Ascending aorta (tissue), 2 donors: ENCODE data around the gene LYRM2. TPM values are rescaled to one million over a fixed set of nuclear protein-coding genes. Genes with fewer than 3 reads are reported as not detected.

Source experiments
- DNase-seq, 2 donors: peaks; one replicate each; pipeline ENCODE4 v3.0.0-alpha.2; 2019; ENCODE audit warnings: low spot score in 2 of 2
- H3K27ac ChIP-seq, 2 donors: fragments of 200-600 bp; sonication (generic); one replicate each; pipeline ENCODE4 v1.5.1; 2016 to 2017; ENCODE audit warnings: mild to moderate bottlenecking in 1 of 2
- H3K27me3 ChIP-seq: fragments of 200-600 bp; sonication (generic); one replicate; pipeline ENCODE4 v1.5.1; 2017
- H3K36me3 ChIP-seq, 2 donors: fragments of 200-600 bp; sonication (generic); one replicate each; pipeline ENCODE4 v1.5.1; 2016
- H3K4me1 ChIP-seq, 2 donors: fragments of 200-600 bp; sonication (generic); one replicate each; pipeline ENCODE4 v1.5.1; 2016 to 2017; ENCODE audit warnings: mild to moderate bottlenecking in 1 of 2
- H3K4me3 ChIP-seq, 2 donors: fragments of 200-600 bp; sonication (generic); one replicate each; pipeline ENCODE4 v1.5.1; 2016 to 2017; ENCODE audit warnings: mild to moderate bottlenecking in 1 of 2
- H3K9me3 ChIP-seq, 2 donors: fragments of 200-600 bp; sonication (generic); one replicate each; pipeline ENCODE4 v1.5.1; 2016
- CTCF ChIP-seq, 3 experiments: fragments of 200-600 bp in 2 of 3; fragments of 450-650 bp in 1 of 3; sonication (generic) in 2 of 3; IDR thresholded peaks; one replicate each; pipeline ENCODE4 v1.5.1; 2016 to 2019; ENCODE audit warnings: antibody characterized with exemption in 3 of 3, mild to moderate bottlenecking in 1 of 3, moderate library complexity in 1 of 3
- intact Hi-C: fragments of 100-400 bp; cut with DNase I; formaldehyde crosslinking; loops from one replicate; pipeline ENCODE4 v1.15.1; 2023
- total RNA-seq: library from RNA; depleted of rRNA; stranded (reverse); fragments of >200 nt; gene quantifications from one replicate; pipeline ENCODE4 v1.1.0, GENCODE V29; 2016

Gene LYRM2
- total RNA-seq, 1 donor from 2014 or later, result 5.6 TPM

GRCh38 chr6:89527634-89528033 lies 110.9 kb downstream of the LYRM2 start:
- no peak for DNase-seq
- intact Hi-C loops, result no loop called here
- TF ChIP-seq CTCF (IDR thresholded peaks at IDR 0.05), result no peak
- Histone ChIP-seq H3K4me3 (no peak overlapping the region), H3K27ac (no peak overlapping the region), H3K36me3 (no peaks in the 10 kb centered on the region), H3K9me3 (no peaks in the 10 kb centered on the region), H3K27me3 (no peaks in the 10 kb centered on the region), H3K4me1 (peaks cover 0 to 22% of the 10 kb centered on the region in 2 donors)

GRCh38 chr6:89526563-89526869 lies 112.0 kb downstream of the LYRM2 start:
- intact Hi-C loops, result no loop called here
- Histone ChIP-seq H3K27me3 (no peaks in the 10 kb centered on the region), H3K4me3 (no peak overlapping the region), H3K9me3 (no peaks in the 10 kb centered on the region), H3K36me3 (no peaks in the 10 kb centered on the region), H3K27ac (peak overlapping the region; percentile 56 to 66), H3K4me1 (peaks cover 0 to 22% of the 10 kb centered on the region in 2 donors)
- DNase-seq, result no peak
- TF ChIP-seq CTCF (IDR thresholded peaks at IDR 0.05), result no peak

DNA sequence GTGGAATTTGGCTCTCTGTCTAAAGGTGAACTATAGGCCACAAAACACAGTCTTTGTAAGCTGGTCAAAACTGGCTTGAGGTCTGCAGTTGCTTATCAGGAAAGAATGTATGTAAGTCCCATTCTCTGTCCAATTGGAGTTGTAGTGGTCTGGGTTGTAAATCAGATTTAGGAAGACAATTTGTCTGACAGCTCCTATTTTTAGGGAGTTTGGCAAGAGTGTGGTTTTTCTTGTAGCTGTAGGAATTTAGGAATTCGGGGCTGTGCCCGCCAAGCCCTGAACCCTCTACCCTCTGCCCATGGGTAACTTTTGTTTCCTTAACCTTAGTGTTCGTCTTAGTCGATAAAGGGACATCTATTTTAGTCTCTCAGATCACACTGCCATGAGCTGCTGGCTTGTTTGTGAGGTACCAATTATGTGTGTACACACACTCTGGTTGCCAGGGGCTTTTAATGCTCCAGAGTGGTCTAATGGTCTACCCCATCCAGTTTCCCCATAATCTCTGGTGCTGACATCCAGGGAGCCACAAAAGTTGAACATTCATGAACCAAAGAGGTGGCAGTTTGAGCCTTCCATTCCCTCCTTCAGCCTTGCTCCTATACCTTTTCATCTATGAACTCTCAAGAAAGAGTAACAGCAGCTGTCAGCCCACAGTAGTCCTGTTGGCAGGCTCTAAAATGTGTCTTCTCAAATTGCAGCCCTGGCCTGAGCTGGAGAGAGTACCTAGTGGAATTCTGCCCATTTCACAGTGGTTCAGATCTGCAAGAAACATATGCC lies 112.6 kb downstream of the LYRM2 start:
- TF ChIP-seq CTCF (IDR thresholded peaks at IDR 0.05), result no peak
- H3K36me3 ChIP-seq, result no peaks in the 10 kb centered on the region
- no peaks in the 10 kb centered on the region for H3K9me3 ChIP-seq
- DNase-seq, result no peak
- no peak overlapping the region for H3K4me3 ChIP-seq
- no peaks in the 10 kb centered on the region for H3K27me3 ChIP-seq
- H3K4me1 ChIP-seq, result peaks cover 0 to 26% of the 10 kb centered on the region in 2 donors
- intact Hi-C loops, result no loop called here
- H3K27ac ChIP-seq, result peak overlapping the region; percentile 56 to 66

DNA sequence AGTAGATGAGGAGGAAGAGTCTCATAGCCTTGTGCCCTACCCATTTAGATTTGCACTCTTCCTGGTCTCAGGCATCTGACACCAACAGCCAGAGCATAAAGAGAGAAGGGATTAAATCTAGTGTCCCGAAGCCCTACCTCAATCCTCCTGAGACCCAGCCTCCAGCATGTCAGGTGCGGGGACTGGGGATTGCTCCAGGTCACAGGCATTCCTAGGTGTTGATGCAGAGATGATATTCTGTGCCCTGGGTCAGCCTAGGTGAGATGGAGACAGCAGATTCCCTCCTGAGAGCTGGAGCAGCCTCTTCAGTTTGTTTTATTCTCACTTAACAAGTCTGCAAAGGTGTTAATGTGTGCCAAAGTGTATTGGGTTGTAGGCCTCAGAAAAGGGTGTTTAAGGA lies 115.8 kb downstream of the LYRM2 start:
- no peak for TF ChIP-seq CTCF (IDR thresholded peaks at IDR 0.05)
- Histone ChIP-seq H3K9me3 (no peaks in the 10 kb centered on the region), H3K4me1 (peaks cover 0 to 27% of the 10 kb centered on the region in 2 donors), H3K27me3 (no peaks in the 10 kb centered on the region), H3K27ac (no peak overlapping the region), H3K4me3 (no peak overlapping the region), H3K36me3 (no peaks in the 10 kb centered on the region)
- intact Hi-C loops, result no loop called here
- DNase-seq, result no peak

- H3K9me3 ChIP-seq, result no peaks in the 10 kb centered on the region
- no peak overlapping the region for H3K4me3 ChIP-seq
- no peak for TF ChIP-seq CTCF (IDR thresholded peaks at IDR 0.05)
- no peak for DNase-seq
- H3K36me3 ChIP-seq, result no peaks in the 10 kb centered on the region
- H3K27me3 ChIP-seq, result no peaks in the 10 kb centered on the region
- H3K27ac ChIP-seq, result no peak overlapping the region
- intact Hi-C loops, result no loop called here
- H3K4me1 ChIP-seq, result peaks cover 0 to 16% of the 10 kb centered on the region in 2 donors
These were observed 117.8 kb downstream of the LYRM2 start for GRCh38 chr6:89520736-89521135.
